K562 (cell line): ENCODE data around the gene BGLAP. TPM values are rescaled to one million over a fixed set of nuclear protein-coding genes. Genes with fewer than 3 reads are reported as not detected.

Source experiments
- ATF2 ChIP-seq: sonication (generic); formaldehyde crosslinking; IDR thresholded peaks from 2 replicates; pipeline ENCODE4 v1.8.1; 2022; ENCODE audit warnings: missing genetic modification reagents
- BHLHE40 ChIP-seq: IDR thresholded peaks from 2 replicates; pipeline ENCODE4 v1.6.1; 2011; ENCODE audit warnings: low read length, improper control_type of control experiment
- CBFA2T3 ChIP-seq: fragments of 450-650 bp; IDR thresholded peaks from 2 replicates; pipeline ENCODE4 v1.6.1; 2017
- CREM ChIP-seq: IDR thresholded peaks from 2 replicates; pipeline ENCODE4 v1.6.1; 2014; ENCODE audit warnings: antibody characterized with exemption, low read depth
- CSDE1 ChIP-seq, 2 experiments: fragments of 450-650 bp; IDR thresholded peaks; 2 replicates each; pipeline ENCODE4 v1.6.1; 2016; ENCODE audit warnings: mild to moderate bottlenecking in 1 of 2
- FOSL1 ChIP-seq: fragments of 200-800 bp; sonication (Bioruptor generic); conservative IDR thresholded peaks from 2 replicates; pipeline ENCODE4 v1.6.1; 2016; ENCODE audit warnings: missing genetic modification characterization, missing compliant biosample characterization
- HIVEP1 ChIP-seq: fragments of 250-450 bp; sonication (Bioruptor Pico); IDR thresholded peaks from 2 replicates; pipeline ENCODE4 v1.4.0; 2020; ENCODE audit warnings: mild to moderate bottlenecking
- KAT8 ChIP-seq: fragments of 450-650 bp; IDR thresholded peaks from 2 replicates; pipeline ENCODE4 v1.6.1; 2016; ENCODE audit warnings: low read depth, mild to moderate bottlenecking
- KDM4B ChIP-seq, 2 experiments: fragments of 450-650 bp in 1 of 2; sonication (generic) in 1 of 2; IDR thresholded peaks; 2 replicates each; pipeline ENCODE4 v1.6.1; 2016 to 2017; ENCODE audit warnings: borderline replicate concordance in 2 of 2, antibody characterized with exemption in 1 of 2, low read depth in 1 of 2, mild to moderate bottlenecking in 1 of 2
- MAFG ChIP-seq: fragments of 450-650 bp; conservative IDR thresholded peaks from 2 replicates; pipeline ENCODE4 v1.6.1; 2016; ENCODE audit warnings: missing genetic modification characterization, missing compliant biosample characterization
- MXI1 ChIP-seq: IDR thresholded peaks from 2 replicates; pipeline ENCODE4 v1.6.1; 2011; ENCODE audit warnings: low read depth, mild to moderate bottlenecking, improper control_type of control experiment, low read length
- MYC ChIP-seq, 2 experiments: fragments of 250-450 bp in 1 of 2; sonication (Bioruptor Pico) in 1 of 2; IDR thresholded peaks; 2 replicates each; pipeline versions ENCODE4 v1.5.1 to v1.6.1; 2012 to 2021; ENCODE audit warnings: low read depth in 2 of 2, borderline replicate concordance in 1 of 2, improper control_type of control experiment in 1 of 2, low read length in 1 of 2, mild to moderate bottlenecking in 1 of 2, moderate library complexity in 1 of 2
- NCOA2 ChIP-seq, 2 experiments: fragments of 450-650 bp; IDR thresholded peaks; 2 replicates each; pipeline ENCODE4 v1.6.1; 2018; ENCODE audit warnings: mild to moderate bottlenecking in 2 of 2, moderate library complexity in 1 of 2; ENCODE audit not compliant: partially characterized antibody in 2 of 2
- OTX1 ChIP-seq: fragments of 450-650 bp; formaldehyde crosslinking; IDR thresholded peaks from 2 replicates; pipeline ENCODE4 v1.4.0; 2022; ENCODE audit warnings: mild to moderate bottlenecking
- SAFB ChIP-seq: fragments of 200-400 bp; formaldehyde crosslinking; IDR thresholded peaks from 2 replicates; pipeline ENCODE4 v1.6.1; 2017; ENCODE audit warnings: low read depth, low read length, borderline replicate concordance
- SMARCC2 ChIP-seq: fragments of 450-650 bp; IDR thresholded peaks from 2 replicates; pipeline ENCODE4 v1.6.1; 2017; ENCODE audit warnings: antibody characterized with exemption, moderate library complexity, mild to moderate bottlenecking, low read depth
- SPI1 ChIP-seq: IDR thresholded peaks from 2 replicates; pipeline ENCODE4 v1.6.1; 2011; ENCODE audit warnings: low read depth, low read length, control low read depth, borderline replicate concordance
- TRIM28 ChIP-seq: fragments of 450-650 bp; IDR thresholded peaks from 2 replicates; pipeline ENCODE4 v1.6.1; 2017
- U2AF1 ChIP-seq: fragments of 200-400 bp; formaldehyde crosslinking; optimal IDR thresholded peaks from 2 replicates; pipeline ENCODE3; 2017; ENCODE audit warnings: mild to moderate bottlenecking, low read depth, low read length, moderate library complexity
- U2AF2 ChIP-seq: fragments of 200-400 bp; formaldehyde crosslinking; optimal IDR thresholded peaks from 2 replicates; pipeline ENCODE3; 2017; ENCODE audit warnings: low read depth, mild to moderate bottlenecking, low read length
- WHSC1 ChIP-seq: IDR thresholded peaks from one replicate; pipeline ENCODE4 v1.6.1; 2012; ENCODE audit warnings: low read length, control low read depth, inconsistent platforms
- ZNF263 ChIP-seq: sonication (generic); formaldehyde crosslinking; IDR thresholded peaks from 2 replicates; pipeline ENCODE4 v1.8.0; 2022; ENCODE audit warnings: mild to moderate bottlenecking, missing genetic modification reagents, borderline replicate concordance
- ZNF696 ChIP-seq: fragments of 250-450 bp; sonication (Bioruptor Pico); conservative IDR thresholded peaks from 2 replicates; pipeline ENCODE4 v1.4.0; 2020; ENCODE audit warnings: mild to moderate bottlenecking, moderate library complexity
- ZNF766 ChIP-seq: fragments of 200-800 bp; sonication (Bioruptor generic); conservative IDR thresholded peaks from 2 replicates; pipeline ENCODE4 v1.6.1; 2016; ENCODE audit warnings: missing genetic modification characterization, missing compliant biosample characterization
- polyA plus RNA-seq, 8 experiments: library from polyadenylated mRNA; depleted of rRNA in 4 of 8; stranded (reverse) in 5 of 8; unstranded in 3 of 8; fragments of >200 nt; fragmentation: Nextera tagmentation in 2 of 8; fragmentation: Illumina TruSeq in 1 of 8; extraction: Ambion mirVana in 2 of 8; extraction: Trizol in 1 of 8; gene quantifications; 2 replicates each; pipeline versions ENCODE4 v1.2.1 to v1.2.3, GENCODE V29; 2011 to 2014; ENCODE audit warnings: inconsistent platforms in 1 of 8, missing spikeins in 1 of 8
- total RNA-seq, 7 experiments: library from RNA; depleted of rRNA in 6 of 7; stranded (reverse); fragments of >200 nt in 6 of 7; fragmentation: Illumina TruSeq in 2 of 7; extraction: Trizol in 2 of 7; gene quantifications; 2 replicates each; pipeline versions ENCODE4 v1.2.1 to v1.2.3, GENCODE V29; 2011 to 2021; ENCODE audit warnings: low replicate concordance in 1 of 7
- TF ChIP-seq, protein P1 (sequence below), 2 experiments: fragments of 200-800 bp in 1 of 2; sonication (Bioruptor generic) in 1 of 2; sonication (generic) in 1 of 2; formaldehyde crosslinking in 1 of 2; IDR thresholded peaks in 1 of 2; conservative IDR thresholded peaks in 1 of 2; 2 replicates each; pipeline versions ENCODE4 v1.5.0 to v1.6.1; 2016 to 2020; ENCODE audit warnings: missing compliant biosample characterization in 1 of 2, missing genetic modification characterization in 1 of 2, missing genetic modification reagents in 1 of 2
- TF ChIP-seq, protein P2 (sequence below): fragments of 450-650 bp; formaldehyde crosslinking; IDR thresholded peaks from 2 replicates; pipeline ENCODE4 v1.4.0; 2022; ENCODE audit warnings: missing genetic modification characterization

Gene BGLAP
- total and polyA plus RNA-seq, 9 of the 15 experiments (the other 6 are each of a cell fraction or from before 2014, with no cell fraction given): 0.15 to 1.4 (median 0.28) TPM; not detected in 3

DNA sequence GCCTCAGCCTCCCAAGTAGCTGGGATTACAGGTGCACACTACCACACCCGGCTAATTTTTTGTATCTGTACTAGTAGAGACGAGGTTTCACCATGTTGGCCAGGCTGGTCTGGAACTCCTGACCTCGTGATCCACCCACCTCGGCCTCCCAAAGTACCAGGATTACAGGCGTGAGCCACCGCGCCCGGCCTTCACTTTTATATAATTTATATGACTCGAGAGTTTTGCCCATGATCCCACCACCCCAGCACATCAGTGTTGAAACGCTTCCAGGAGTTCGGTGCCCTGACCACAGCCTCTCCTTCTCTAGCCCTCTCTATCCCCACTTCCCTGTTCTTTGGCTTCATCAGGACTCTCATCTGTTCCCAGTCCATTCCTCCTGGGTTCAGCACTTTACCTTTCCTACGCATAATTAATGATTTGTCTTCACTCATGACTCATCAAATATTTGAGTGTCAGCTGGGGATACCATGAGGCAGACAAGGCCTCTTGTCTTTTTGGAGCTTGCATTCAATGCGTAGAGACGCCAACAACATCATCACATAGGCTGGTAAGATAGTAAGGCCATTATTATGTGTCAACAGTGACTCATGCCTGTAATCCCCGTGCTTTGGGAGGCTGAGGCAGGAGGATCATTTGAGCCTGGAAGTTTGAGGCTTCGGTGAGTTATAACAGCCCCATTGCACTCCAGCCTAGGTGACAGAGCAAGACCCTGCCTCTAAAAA is 27.8 kb upstream of the BGLAP start (continued):
- TF ChIP-seq HIVEP1 (CRISPR knock-in tag): no peak
- TF ChIP-seq OTX1 (CRISPR knock-in tag): no peak
- no peak for TF ChIP-seq U2AF1
- TF ChIP-seq SPI1: peak; percentile 46; the same call in 1 of the 2 replicates
- TF ChIP-seq, protein P1, sequence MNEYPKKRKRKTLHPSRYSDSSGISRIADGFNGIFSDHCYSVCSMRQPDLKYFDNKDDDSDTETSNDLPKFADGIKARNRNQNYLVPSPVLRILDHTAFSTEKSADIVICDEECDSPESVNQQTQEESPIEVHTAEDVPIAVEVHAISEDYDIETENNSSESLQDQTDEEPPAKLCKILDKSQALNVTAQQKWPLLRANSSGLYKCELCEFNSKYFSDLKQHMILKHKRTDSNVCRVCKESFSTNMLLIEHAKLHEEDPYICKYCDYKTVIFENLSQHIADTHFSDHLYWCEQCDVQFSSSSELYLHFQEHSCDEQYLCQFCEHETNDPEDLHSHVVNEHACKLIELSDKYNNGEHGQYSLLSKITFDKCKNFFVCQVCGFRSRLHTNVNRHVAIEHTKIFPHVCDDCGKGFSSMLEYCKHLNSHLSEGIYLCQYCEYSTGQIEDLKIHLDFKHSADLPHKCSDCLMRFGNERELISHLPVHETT (CRISPR knock-in tag; conservative IDR thresholded peaks at IDR 0.05 in 1 of 2, IDR thresholded peaks at IDR 0.05 in 1 of 2): no peak
- TF ChIP-seq, protein P2, sequence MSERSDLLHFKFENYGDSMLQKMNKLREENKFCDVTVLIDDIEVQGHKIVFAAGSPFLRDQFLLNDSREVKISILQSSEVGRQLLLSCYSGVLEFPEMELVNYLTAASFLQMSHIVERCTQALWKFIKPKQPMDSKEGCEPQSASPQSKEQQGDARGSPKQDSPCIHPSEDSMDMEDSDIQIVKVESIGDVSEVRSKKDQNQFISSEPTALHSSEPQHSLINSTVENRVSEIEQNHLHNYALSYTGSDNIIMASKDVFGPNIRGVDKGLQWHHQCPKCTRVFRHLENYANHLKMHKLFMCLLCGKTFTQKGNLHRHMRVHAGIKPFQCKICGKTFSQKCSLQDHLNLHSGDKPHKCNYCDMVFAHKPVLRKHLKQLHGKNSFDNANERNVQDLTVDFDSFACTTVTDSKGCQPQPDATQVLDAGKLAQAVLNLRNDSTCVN (CRISPR knock-in tag): no peak
- TF ChIP-seq MAFG (tag): peak; percentile 96
- no peak for TF ChIP-seq MXI1
- no peak for TF ChIP-seq WHSC1
- peak; percentile 41; the same call in 1 of the 2 replicates for TF ChIP-seq CREM
- no peak for TF ChIP-seq TRIM28
- 0 out of 2 replicates have a peak, but pooled peaks have one; percentile 20 for TF ChIP-seq ZNF766
- no peak for TF ChIP-seq ZNF263 (CRISPR knock-in tag)
- TF ChIP-seq FOSL1 (tag): peak; percentile 81; the same call in 1 of the 2 replicates
- TF ChIP-seq NCOA2 (IDR thresholded peaks at IDR 0.05; ENCODE audit: partially characterized antibody in 2 of 2): no peak
- 0 out of 2 replicates have a peak, but pooled peaks have one; percentile 30 for TF ChIP-seq SMARCC2
- no peak for TF ChIP-seq CSDE1 (IDR thresholded peaks at IDR 0.05)
- TF ChIP-seq CBFA2T3: peak; percentile 44; the same call in 1 of the 2 replicates
- TF ChIP-seq SAFB: no peak
- TF ChIP-seq BHLHE40: no peak
- TF ChIP-seq U2AF2: no peak
- no peak for TF ChIP-seq MYC (IDR thresholded peaks at IDR 0.05; ENCODE audit: low read depth, low read length)
- TF ChIP-seq MYC (CRISPR knock-in tag; IDR thresholded peaks at IDR 0.05; ENCODE audit: borderline replicate concordance, low read depth): no peak
- TF ChIP-seq ZNF696 (CRISPR knock-in tag): no peak
- TF ChIP-seq ATF2 (CRISPR knock-in tag): no peak
- no peak for TF ChIP-seq KDM4B (IDR thresholded peaks at IDR 0.05; ENCODE audit: borderline replicate concordance in 2 of 2, low read depth in 1 of 2)
- no peak for TF ChIP-seq KAT8
